Tibial artery (tissue), 4 donors: ENCODE results near the gene CRYL1.

ENCODE experiments used
- DNase-seq, 2 donors: peaks; one replicate each; pipeline ENCODE4 v3.0.0-alpha.2; 2019
- H3K27ac ChIP-seq, 2 donors: fragments of 200-600 bp; sonication (generic) in 1 of 2; 1 replicate in 1 of 2; 2 replicates in 1 of 2; pipeline ENCODE4 v1.5.1; 2018 to 2019; ENCODE audit warnings: mild to moderate bottlenecking in 1 of 2
- H3K27me3 ChIP-seq, 2 donors: fragments of 200-600 bp; sonication (generic) in 1 of 2; one replicate each; pipeline versions ENCODE4 v1.5.1 to v1.6.0; 2016 to 2019
- H3K36me3 ChIP-seq, 3 donors: fragments of 200-600 bp; sonication (generic) in 2 of 3; one replicate each; pipeline ENCODE4 v1.5.1; 2016 to 2019; ENCODE audit warnings: mild to moderate bottlenecking in 2 of 3
- H3K4me1 ChIP-seq, 4 donors: fragments of 200-600 bp; sonication (generic) in 2 of 4; 1 replicate in 3 of 4; 2 replicates in 1 of 4; pipeline ENCODE4 v1.5.1; 2016 to 2019
- H3K4me3 ChIP-seq, 2 donors: fragments of 200-600 bp; sonication (generic) in 1 of 2; 1 replicate in 1 of 2; 2 replicates in 1 of 2; pipeline ENCODE4 v1.5.1; 2018 to 2019; ENCODE audit warnings: mild to moderate bottlenecking in 2 of 2
- H3K9me3 ChIP-seq, 3 donors: fragments of 200-600 bp; sonication (generic) in 1 of 3; one replicate each; pipeline ENCODE4 v1.5.1; 2016 to 2019
- CTCF ChIP-seq, 2 experiments: fragments of 200-600 bp in 1 of 2; fragments of 450-650 bp in 1 of 2; IDR thresholded peaks; one replicate each; pipeline ENCODE4 v1.5.1; 2017 to 2019; ENCODE audit warnings: antibody characterized with exemption in 2 of 2, mild to moderate bottlenecking in 1 of 2, moderate library complexity in 1 of 2
- intact Hi-C: fragments of 100-400 bp; cut with DNase I; formaldehyde crosslinking; loops from one replicate; pipeline ENCODE4 v1.15.0; 2023; ENCODE audit warnings: low total_unique reads

CRYL1 gene

GRCh38 chr13:20389696-20390525 lies 135.7 kb downstream of the CRYL1 start:
- TF ChIP-seq CTCF (IDR thresholded peaks at IDR 0.05): no peak
- no peaks in the 10 kb centered on the region for H3K27me3 ChIP-seq
- H3K9me3 ChIP-seq: no peaks in the 10 kb centered on the region
- H3K27ac ChIP-seq: no peak overlapping the region
- peaks cover 0 to 7% (median 0%) of the 10 kb centered on the region in 4 donors for H3K4me1 ChIP-seq
- DNase-seq: no peak
- intact Hi-C loops: no loop called here
- no peak overlapping the region for H3K4me3 ChIP-seq
- no peaks in the 10 kb centered on the region for H3K36me3 ChIP-seq

- Histone ChIP-seq H3K36me3 (no peaks in the 10 kb centered on the region), H3K4me3 (no peak overlapping the region), H3K27me3 (no peaks in the 10 kb centered on the region), H3K27ac (no peak overlapping the region), H3K4me1 (peaks cover 0 to 7% (median 0%) of the 10 kb centered on the region in 4 donors), H3K9me3 (no peaks in the 10 kb centered on the region)
- no peak for TF ChIP-seq CTCF (IDR thresholded peaks at IDR 0.05)
- no peak for DNase-seq
- intact Hi-C loops: no loop called here
Measured at GRCh38 chr13:20388184-20388583, 137.5 kb downstream of the CRYL1 start.

- intact Hi-C loops: no loop called here
- H3K4me1 ChIP-seq: peaks cover 0 to 7% (median 0%) of the 10 kb centered on the region in 4 donors
- no peak overlapping the region for H3K27ac ChIP-seq
- DNase-seq: no peak
- H3K9me3 ChIP-seq: no peaks in the 10 kb centered on the region
- no peak overlapping the region for H3K4me3 ChIP-seq
- H3K36me3 ChIP-seq: no peaks in the 10 kb centered on the region
- TF ChIP-seq CTCF (IDR thresholded peaks at IDR 0.05): no peak
- no peaks in the 10 kb centered on the region for H3K27me3 ChIP-seq
Measured at GRCh38 chr13:20387441-20387971, 138.2 kb downstream of the CRYL1 start.

- no peak for DNase-seq
- Histone ChIP-seq H3K4me1 (peaks cover 0 to 7% (median 0%) of the 10 kb centered on the region in 4 donors), H3K9me3 (no peaks in the 10 kb centered on the region), H3K4me3 (no peak overlapping the region), H3K36me3 (no peaks in the 10 kb centered on the region), H3K27me3 (no peaks in the 10 kb centered on the region), H3K27ac (no peak overlapping the region)
- no peak for TF ChIP-seq CTCF (IDR thresholded peaks at IDR 0.05)
- intact Hi-C loops: no loop called here
Measured at GRCh38 chr13:20387006-20387405, 138.7 kb downstream of the CRYL1 start.

- no peaks in the 10 kb centered on the region for H3K9me3 ChIP-seq
- H3K27ac ChIP-seq: no peak overlapping the region
- DNase-seq: no peak
- TF ChIP-seq CTCF (IDR thresholded peaks at IDR 0.05): no peak
- intact Hi-C loops: no loop called here
- H3K27me3 ChIP-seq: no peaks in the 10 kb centered on the region
- no peaks in the 10 kb centered on the region for H3K36me3 ChIP-seq
- no peak overlapping the region for H3K4me3 ChIP-seq
- H3K4me1 ChIP-seq: peaks cover 0 to 2% (median 0%) of the 10 kb centered on the region in 4 donors
Measured at GRCh38 chr13:20383058-20383457, 142.6 kb downstream of the CRYL1 start.
